ENCODE measurements around the gene HCN2. TPM values are rescaled to one million over a fixed set of nuclear protein-coding genes. Genes with fewer than 3 reads are reported as not detected.
A peak's percentile ranks its signal among the peaks of the same experiment; 100 is the strongest.

HCN2 gene
- total RNA-seq, 2 experiments from 2014 or later = 0.18 TPM

DNA sequence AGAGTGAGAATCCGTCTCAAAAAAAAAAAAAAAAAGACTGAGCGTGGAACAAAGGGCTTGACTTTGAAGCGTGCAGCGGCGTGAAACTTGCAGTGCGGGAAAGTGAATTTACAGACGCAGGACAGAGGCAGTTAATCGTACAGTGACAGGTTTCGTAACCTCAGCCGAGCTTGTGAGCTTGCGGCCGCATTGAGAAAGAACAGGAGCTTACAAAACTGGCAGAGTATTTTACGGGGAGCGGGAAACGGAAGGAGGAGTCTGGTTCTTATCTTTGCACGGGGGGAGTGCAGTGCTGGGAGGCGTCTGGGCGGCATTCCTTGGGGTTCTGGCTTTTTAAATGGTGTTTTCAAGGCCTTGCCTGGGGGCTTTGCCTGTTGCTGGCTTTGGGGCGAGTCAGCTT is 23.3 kb upstream of the HCN2 start:
- intact Hi-C loops (cut with micrococcal nuclease) = no loop called here
- CTCF ChIA-PET = interaction anchor here (1.3 kb wide), 1 partner anchor 55 kb away, joined by 6 read pairs; no protein-coding TSS in a partner anchor
- no peak overlapping the region for H3K4me3 Mint-ChIP-seq
- no peak for DNase-seq
- H3K36me3 Mint-ChIP-seq (ENCODE audit: low read depth) = peaks cover 2% of the 10 kb centered on the region
- no peak for ATAC-seq
- H3K27ac Mint-ChIP-seq = no peak overlapping the region
- peaks cover 11% of the 10 kb centered on the region for H3K4me1 Mint-ChIP-seq (ENCODE audit: low read depth)
- H3K9me3 Mint-ChIP-seq = no peaks in the 10 kb centered on the region
- TF ChIP-seq, protein P1, sequence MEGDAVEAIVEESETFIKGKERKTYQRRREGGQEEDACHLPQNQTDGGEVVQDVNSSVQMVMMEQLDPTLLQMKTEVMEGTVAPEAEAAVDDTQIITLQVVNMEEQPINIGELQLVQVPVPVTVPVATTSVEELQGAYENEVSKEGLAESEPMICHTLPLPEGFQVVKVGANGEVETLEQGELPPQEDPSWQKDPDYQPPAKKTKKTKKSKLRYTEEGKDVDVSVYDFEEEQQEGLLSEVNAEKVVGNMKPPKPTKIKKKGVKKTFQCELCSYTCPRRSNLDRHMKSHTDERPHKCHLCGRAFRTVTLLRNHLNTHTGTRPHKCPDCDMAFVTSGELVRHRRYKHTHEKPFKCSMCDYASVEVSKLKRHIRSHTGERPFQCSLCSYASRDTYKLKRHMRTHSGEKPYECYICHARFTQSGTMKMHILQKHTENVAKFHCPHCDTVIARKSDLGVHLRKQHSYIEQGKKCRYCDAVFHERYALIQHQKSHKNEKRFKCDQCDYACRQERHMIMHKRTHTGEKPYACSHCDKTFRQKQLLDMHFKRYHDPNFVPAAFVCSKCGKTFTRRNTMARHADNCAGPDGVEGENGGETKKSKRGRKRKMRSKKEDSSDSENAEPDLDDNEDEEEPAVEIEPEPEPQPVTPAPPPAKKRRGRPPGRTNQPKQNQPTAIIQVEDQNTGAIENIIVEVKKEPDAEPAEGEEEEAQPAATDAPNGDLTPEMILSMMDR (IDR thresholded peaks at IDR 0.05) = no peak
- H3K27me3 Mint-ChIP-seq = no peaks in the 10 kb centered on the region
- POLR2A ChIA-PET = interaction anchor here (1.1 to 1.3 kb wide), 2 partner anchors 9 to 20 kb away, joined by 3 read pairs; no protein-coding TSS in a partner anchor

GRCh38 chr19:566844-567243 is 22.8 kb upstream of the HCN2 start:
- no peak for DNase-seq
- CTCF ChIA-PET = interaction anchor here (1.3 kb wide), 1 partner anchor 56 kb away, joined by 6 read pairs; no protein-coding TSS in a partner anchor
- Mint-ChIP-seq H3K9me3 (no peaks in the 10 kb centered on the region), H3K36me3 (ENCODE audit: low read depth) (peaks cover 2% of the 10 kb centered on the region), H3K4me3 (no peak overlapping the region), H3K4me1 (ENCODE audit: low read depth) (peaks cover 11% of the 10 kb centered on the region), H3K27ac (no peak overlapping the region), H3K27me3 (no peaks in the 10 kb centered on the region)
- TF ChIP-seq, protein P1 (IDR thresholded peaks at IDR 0.05) = no peak
- POLR2A ChIA-PET = interaction anchor here (1.3 kb wide), 1 partner anchor 20 kb away, joined by 3 read pairs; no protein-coding TSS in a partner anchor
- intact Hi-C loops (cut with micrococcal nuclease) = no loop called here
- ATAC-seq = no peak

DNA sequence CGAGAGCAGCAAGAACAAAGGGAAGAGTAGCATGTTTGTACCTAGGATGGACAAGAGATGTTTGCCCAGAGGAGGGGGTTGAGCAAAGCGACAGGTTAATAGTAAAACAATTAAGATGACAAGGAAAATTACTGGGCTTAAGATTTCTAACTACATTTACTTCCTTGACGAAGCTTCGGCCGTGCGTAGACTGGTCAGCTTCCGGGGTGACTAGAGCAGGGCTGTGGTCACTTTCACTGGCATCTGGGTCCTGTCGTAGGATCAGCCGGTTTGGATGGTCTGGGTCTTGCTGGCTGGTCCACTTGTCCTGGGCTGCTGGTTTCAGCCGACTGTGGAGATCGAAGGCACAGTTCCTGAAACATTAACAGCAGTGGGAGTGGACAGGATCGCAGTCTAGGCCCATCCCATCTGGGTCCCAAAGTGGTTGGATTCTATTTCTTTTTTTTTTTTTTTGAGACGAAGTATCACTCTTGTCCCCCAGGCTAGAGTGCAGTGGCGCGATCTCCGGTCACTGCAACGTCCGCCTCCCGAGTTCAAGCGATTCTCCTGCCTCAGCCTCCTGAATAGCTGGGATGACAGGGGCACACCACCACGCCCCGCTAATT is 22.3 kb upstream of the HCN2 start:
- Mint-ChIP-seq H3K4me3 (no peak overlapping the region), H3K36me3 (ENCODE audit: low read depth) (peaks cover 2% of the 10 kb centered on the region), H3K9me3 (no peaks in the 10 kb centered on the region), H3K27me3 (no peaks in the 10 kb centered on the region), H3K27ac (no peak overlapping the region), H3K4me1 (ENCODE audit: low read depth) (peaks cover 12% of the 10 kb centered on the region)
- intact Hi-C loops (cut with micrococcal nuclease) = no loop called here
- TF ChIP-seq, protein P1 (IDR thresholded peaks at IDR 0.05) = no peak
- CTCF ChIA-PET = interaction anchor here (1.3 kb wide), 1 partner anchor 56 kb away, joined by 6 read pairs; no protein-coding TSS in a partner anchor
- DNase-seq (no peak), ATAC-seq (no peak)
- POLR2A ChIA-PET = interaction anchor here (1.3 kb wide), 1 partner anchor 21 kb away, joined by 3 read pairs; no protein-coding TSS in a partner anchor

- ATAC-seq = no peak
- Mint-ChIP-seq H3K36me3 (ENCODE audit: low read depth) (peaks cover 10% of the 10 kb centered on the region), H3K9me3 (no peaks in the 10 kb centered on the region), H3K4me3 (peak overlapping the region; percentile 68), H3K4me1 (ENCODE audit: low read depth) (peaks cover 27% of the 10 kb centered on the region), H3K27me3 (no peaks in the 10 kb centered on the region), H3K27ac (peak overlapping the region; percentile 75)
- no peak for DNase-seq
- ChIA-PET CTCF (interaction anchor here (1.4 kb wide), 1 partner anchor 38 kb away, joined by 3 read pairs; the partner anchor contains the start of gene CDC34), POLR2A (interaction anchor here (1.1 kb wide), 1 partner anchor 41 kb away, joined by 3 read pairs; no protein-coding TSS in a partner anchor)
- TF ChIP-seq, protein P1 (IDR thresholded peaks at IDR 0.05) = no peak
- intact Hi-C loops (cut with micrococcal nuclease) = no loop called here
Measured at GRCh38 chr19:570251-570686, 19.4 kb upstream of the HCN2 start.
